Mesendoderm (in vitro differentiated cells): ENCODE results near the gene ROBO4.

Source experiments
- DNase-seq: peaks from one replicate; pipeline ENCODE4 v3.0.0; 2013
- H2AK5ac ChIP-seq: 2 replicates; pipeline ENCODE4 v1.6.1; 2013; ENCODE audit warnings: low read length, inconsistent platforms
- H2BK120ac ChIP-seq: 2 replicates; pipeline ENCODE4 v1.6.1; 2013; ENCODE audit warnings: low read depth, mild to moderate bottlenecking, low read length, moderate library complexity, mixed read lengths
- H2BK15ac ChIP-seq: replicated peaks from 2 replicates; pipeline ENCODE4 v1.6.1; 2013; ENCODE audit warnings: low read depth, mild to moderate bottlenecking, moderate library complexity
- H2BK5ac ChIP-seq: 2 replicates; pipeline ENCODE4 v1.6.1; 2013; ENCODE audit warnings: low read length, inconsistent platforms
- H3K18ac ChIP-seq: 2 replicates; pipeline ENCODE4 v1.6.1; 2013; ENCODE audit warnings: mild to moderate bottlenecking, low read length, mixed read lengths
- H3K23ac ChIP-seq: one replicate; pipeline ENCODE4 v1.6.1; 2013; ENCODE audit warnings: low read length
- H3K27ac ChIP-seq: 2 replicates; pipeline ENCODE4 v1.5.1; 2013; ENCODE audit warnings: low read depth, mild to moderate bottlenecking, inconsistent platforms, low read length, moderate library complexity
- H3K27me3 ChIP-seq: 2 replicates; pipeline ENCODE4 v1.6.1; 2013; ENCODE audit warnings: low read length, control low read depth, mild to moderate bottlenecking, inconsistent platforms; ENCODE audit not compliant: insufficient read depth, poor library complexity
- H3K36me3 ChIP-seq: 2 replicates; pipeline ENCODE4 v1.6.1; 2013; ENCODE audit warnings: low read length, inconsistent platforms; ENCODE audit not compliant: control insufficient read depth, insufficient read depth
- H3K4ac ChIP-seq: one replicate; pipeline ENCODE4 v1.6.1; 2013; ENCODE audit warnings: low read depth, mild to moderate bottlenecking, low read length, moderate library complexity
- H3K4me1 ChIP-seq: 2 replicates; pipeline ENCODE4 v1.6.1; 2013; ENCODE audit warnings: low read depth, low read length, inconsistent platforms; ENCODE audit not compliant: control insufficient read depth
- H3K4me2 ChIP-seq: 2 replicates; pipeline ENCODE4 v1.6.1; 2013; ENCODE audit warnings: low read length
- H3K4me3 ChIP-seq: 2 replicates; pipeline ENCODE4 v1.5.1; 2013; ENCODE audit warnings: mild to moderate bottlenecking, low read length
- H3K56ac ChIP-seq: one replicate; pipeline ENCODE4 v1.6.1; 2013; ENCODE audit warnings: low read length
- H3K79me1 ChIP-seq: 2 replicates; pipeline ENCODE4 v1.6.1; 2013; ENCODE audit warnings: low read length, inconsistent platforms
- H3K79me2 ChIP-seq: 2 replicates; pipeline ENCODE4 v1.6.1; 2013; ENCODE audit warnings: mild to moderate bottlenecking, low read length; ENCODE audit not compliant: control insufficient read depth, insufficient read depth
- H3K9ac ChIP-seq: 2 replicates; pipeline ENCODE4 v1.6.1; 2013; ENCODE audit warnings: low read length, inconsistent platforms
- H4K5ac ChIP-seq: one replicate; pipeline ENCODE4 v1.6.1; 2013; ENCODE audit warnings: low read length
- H4K8ac ChIP-seq: one replicate; pipeline ENCODE4 v1.6.1; 2013; ENCODE audit warnings: low read depth, mild to moderate bottlenecking, control low read depth, low read length, moderate library complexity
- WGBS: extraction: QIAGEN DNeasy Blood & Tissue Kit; methylation state at CpG from one replicate; pipeline ENCODE4 v1.1.7; 2013; ENCODE audit warnings: low lambda C conversion rate, missing lambda C conversion rate; ENCODE audit not compliant: insufficient coverage; ENCODE audit errors: extremely low coverage; 5-methylcytosine and 5-hydroxymethylcytosine counted together

The ROBO4 gene

DNA sequence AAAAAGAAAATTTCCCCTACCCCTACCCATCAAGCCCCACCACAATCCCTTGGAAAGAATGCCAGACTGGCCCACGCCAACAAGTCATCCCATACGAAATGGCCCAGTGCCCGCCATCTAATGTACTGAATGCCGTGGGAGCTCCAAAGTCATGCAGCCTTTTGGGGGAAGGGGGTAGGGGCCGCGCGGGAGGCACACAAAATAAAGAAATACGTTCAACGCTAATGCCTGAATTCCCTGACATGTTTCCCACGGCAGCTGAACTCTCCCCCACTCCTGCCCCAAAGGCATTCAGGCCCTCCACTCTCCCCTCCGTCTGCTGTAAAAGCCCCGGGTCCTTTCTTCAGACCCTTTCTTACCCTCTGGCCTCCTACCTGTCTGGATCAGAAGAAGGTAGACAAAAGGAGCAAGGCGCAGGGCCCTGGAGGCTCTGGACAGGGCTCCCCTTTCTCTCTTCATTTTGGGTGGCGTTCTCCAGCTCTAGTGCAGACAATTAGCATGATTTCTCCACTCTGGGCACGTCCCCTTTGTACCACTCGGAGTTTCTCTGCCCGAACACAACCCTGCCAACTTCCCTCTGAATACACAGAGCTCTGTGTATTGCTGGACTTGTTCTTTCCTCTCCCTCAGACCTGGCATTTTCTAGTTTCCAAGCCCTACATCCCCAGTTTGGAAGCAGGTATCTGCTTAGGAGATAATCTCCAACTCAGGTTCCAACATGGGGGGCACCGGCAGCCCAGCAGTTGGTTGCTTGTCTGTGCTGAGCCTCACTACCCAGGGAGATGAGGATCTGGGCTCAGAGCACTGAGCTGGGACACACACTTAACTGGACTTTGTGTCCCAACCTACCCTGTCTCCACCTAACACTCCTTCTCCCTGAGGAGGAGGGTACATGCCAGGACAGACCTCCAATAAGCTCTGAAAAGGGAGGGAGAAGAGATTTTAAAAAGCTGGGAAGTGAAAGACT, 38.2 kb upstream of the ROBO4 start, which contains the start of gene HEPACAM:
Gene HEPACAM, minus strand, starts transcription at position 500 of the 967 bp plus-strand sequence. Its CDS starts 41 bp downstream, at position 459.
- no peak within 1 kb of the TSS for H3K18ac ChIP-seq
- H3K27me3 ChIP-seq: no peaks in the 10 kb centered on the region
- no peak within 1 kb of the TSS for H3K4me2 ChIP-seq
- no peaks in the 10 kb centered on the region for H3K4me1 ChIP-seq
- H2BK15ac ChIP-seq: no peak within 1 kb of the TSS
- no peak within 1 kb of the TSS for H3K9ac ChIP-seq
- no peak within 1 kb of the TSS for H4K5ac ChIP-seq
- H2BK120ac ChIP-seq: no peak within 1 kb of the TSS
- H3K4me3 ChIP-seq: no peak within 1 kb of the TSS
- no peak within 1 kb of the TSS for H3K27ac ChIP-seq
- H2AK5ac ChIP-seq: no peak within 1 kb of the TSS
- no peaks in the 10 kb centered on the region for H3K36me3 ChIP-seq
- no peaks in the 10 kb centered on the region for H3K79me2 ChIP-seq
- no peak within 1 kb of the TSS for H3K23ac ChIP-seq
- no peaks in the 10 kb centered on the region for H3K79me1 ChIP-seq
- no CpG with 5 or more reads among the region's 18 CpGs for WGBS
- H3K56ac ChIP-seq: no peak within 1 kb of the TSS
- H3K4ac ChIP-seq: no peak within 1 kb of the TSS
- no peak within 1 kb of the TSS for H2BK5ac ChIP-seq
- H4K8ac ChIP-seq: no peak within 1 kb of the TSS
- no peak for DNase-seq

DNA sequence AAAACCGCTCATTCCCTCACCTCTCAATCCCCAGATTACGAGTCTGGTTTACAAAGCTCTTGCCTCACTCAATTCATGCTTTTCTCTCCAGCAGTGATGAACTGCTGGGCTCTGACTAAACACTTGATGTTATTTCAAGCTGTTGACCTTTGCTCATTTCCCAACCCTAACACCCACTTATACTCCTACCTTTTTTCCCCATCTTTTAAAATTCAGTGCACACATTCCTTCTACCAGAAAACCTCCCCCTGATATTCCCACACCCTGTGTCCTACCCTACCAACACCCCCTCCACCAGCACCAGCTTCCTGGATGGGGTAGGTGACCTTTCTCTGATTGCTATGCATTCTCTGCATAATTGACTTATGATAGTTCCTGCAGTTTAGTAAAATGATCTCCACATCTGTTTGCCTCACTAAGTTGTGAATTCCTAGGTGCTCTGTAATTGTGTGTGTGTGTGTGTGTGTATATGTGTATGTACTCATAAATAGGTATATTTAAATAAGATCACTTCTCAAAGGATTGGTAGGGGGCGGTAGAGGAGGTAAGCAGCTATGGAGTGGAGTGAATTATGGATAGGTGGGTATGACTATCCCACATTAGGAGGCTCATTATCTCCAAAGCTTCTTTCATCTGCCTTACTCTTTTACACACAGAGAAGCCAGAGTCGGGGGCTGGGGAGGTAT, 37.3 kb upstream of the ROBO4 start:
- Histone ChIP-seq H3K27ac (no peak overlapping the region), H3K4ac (no peak overlapping the region), H3K4me3 (no peak overlapping the region), H3K36me3 (no peaks in the 10 kb centered on the region), H3K23ac (no peak overlapping the region), H2BK15ac (no peak overlapping the region), H4K5ac (no peak overlapping the region), H3K56ac (no peak overlapping the region), H3K4me1 (no peaks in the 10 kb centered on the region), H3K18ac (no peak overlapping the region), H2BK120ac (no peak overlapping the region), H3K79me2 (no peaks in the 10 kb centered on the region), H3K27me3 (no peaks in the 10 kb centered on the region), H2AK5ac (no peak overlapping the region), H3K9ac (no peak overlapping the region), H4K8ac (no peak overlapping the region), H3K4me2 (no peak overlapping the region), H3K79me1 (no peaks in the 10 kb centered on the region), H2BK5ac (no peak overlapping the region)
- WGBS: no CpG with 5 or more reads among the region's 4 CpGs
- DNase-seq: no peak

DNA sequence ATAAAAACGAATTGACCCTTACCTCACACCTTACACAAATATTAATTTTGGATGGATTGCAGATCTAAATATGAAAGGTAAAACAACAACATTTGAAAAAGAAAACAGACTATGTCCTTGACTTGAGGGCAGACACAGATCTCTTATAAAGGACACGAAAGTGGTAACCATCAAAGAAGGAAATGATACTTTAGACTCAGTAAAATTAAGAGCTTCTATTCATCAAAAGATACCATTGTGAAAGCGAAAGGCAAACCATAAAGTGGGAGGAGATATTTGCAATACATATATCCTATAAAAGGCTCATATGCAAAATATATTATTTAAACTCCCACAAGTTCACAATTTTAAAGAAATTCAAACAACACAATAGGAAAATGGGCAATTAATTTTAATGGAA, 33.1 kb upstream of the ROBO4 start:
- Histone ChIP-seq H3K18ac (no peak overlapping the region), H3K9ac (no peak overlapping the region), H4K8ac (no peak overlapping the region), H3K36me3 (no peaks in the 10 kb centered on the region), H3K79me2 (no peaks in the 10 kb centered on the region), H3K27ac (no peak overlapping the region), H3K79me1 (no peaks in the 10 kb centered on the region), H3K23ac (no peak overlapping the region), H3K4me1 (no peaks in the 10 kb centered on the region), H4K5ac (no peak overlapping the region), H2BK15ac (no peak overlapping the region), H2BK120ac (no peak overlapping the region), H3K4me3 (no peak overlapping the region), H3K56ac (no peak overlapping the region), H2BK5ac (no peak overlapping the region), H2AK5ac (no peak overlapping the region), H3K4ac (no peak overlapping the region), H3K27me3 (no peaks in the 10 kb centered on the region), H3K4me2 (no peak overlapping the region)
- no peak for DNase-seq
- no CpG with 5 or more reads among the region's 3 CpGs for WGBS

DNA sequence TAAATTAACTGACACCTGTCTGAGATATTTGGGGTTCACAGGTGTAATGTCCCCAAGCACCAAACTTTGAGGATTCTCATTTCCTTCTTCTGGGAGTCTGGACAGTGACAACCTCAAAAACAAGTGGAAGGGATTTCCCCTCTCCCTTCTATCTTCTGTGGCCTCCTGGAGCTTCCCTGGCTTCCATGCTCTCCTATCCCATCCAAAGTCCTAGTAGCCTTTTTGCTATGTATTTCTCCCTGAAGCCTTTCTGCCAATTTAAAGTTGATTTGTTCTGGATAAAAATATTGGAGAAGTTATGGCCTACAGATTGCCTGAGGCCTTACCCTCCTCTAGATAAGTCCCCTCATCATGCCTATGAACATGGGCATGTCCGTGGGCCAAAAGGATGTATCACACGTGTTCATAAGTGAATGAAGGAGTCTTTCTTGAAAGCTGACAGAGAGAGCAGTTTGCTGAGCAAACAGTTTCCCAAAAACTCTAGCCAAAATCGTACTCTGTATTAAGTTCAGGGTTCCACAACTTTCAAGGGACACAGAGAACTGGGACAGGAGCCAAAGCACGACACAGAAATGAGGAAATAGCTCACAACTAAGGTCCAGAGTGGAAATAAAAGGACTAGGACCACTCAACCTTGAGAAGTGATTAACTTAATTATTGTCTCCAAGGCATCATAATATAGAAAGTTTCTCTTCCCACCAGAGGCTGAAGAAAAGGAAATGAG, 31.4 kb upstream of the ROBO4 start:
- Histone ChIP-seq H3K27me3 (no peaks in the 10 kb centered on the region), H3K4me2 (no peak overlapping the region), H2BK15ac (no peak overlapping the region), H2BK5ac (no peak overlapping the region), H3K36me3 (no peaks in the 10 kb centered on the region), H2AK5ac (no peak overlapping the region), H3K56ac (no peak overlapping the region), H3K23ac (no peak overlapping the region), H3K4me1 (no peaks in the 10 kb centered on the region), H3K27ac (no peak overlapping the region), H4K5ac (no peak overlapping the region), H2BK120ac (no peak overlapping the region), H4K8ac (no peak overlapping the region), H3K18ac (no peak overlapping the region), H3K79me2 (no peaks in the 10 kb centered on the region), H3K4ac (no peak overlapping the region), H3K79me1 (no peaks in the 10 kb centered on the region), H3K9ac (no peak overlapping the region), H3K4me3 (no peak overlapping the region)
- no CpG with 5 or more reads among the region's 4 CpGs for WGBS
- DNase-seq: no peak

DNA sequence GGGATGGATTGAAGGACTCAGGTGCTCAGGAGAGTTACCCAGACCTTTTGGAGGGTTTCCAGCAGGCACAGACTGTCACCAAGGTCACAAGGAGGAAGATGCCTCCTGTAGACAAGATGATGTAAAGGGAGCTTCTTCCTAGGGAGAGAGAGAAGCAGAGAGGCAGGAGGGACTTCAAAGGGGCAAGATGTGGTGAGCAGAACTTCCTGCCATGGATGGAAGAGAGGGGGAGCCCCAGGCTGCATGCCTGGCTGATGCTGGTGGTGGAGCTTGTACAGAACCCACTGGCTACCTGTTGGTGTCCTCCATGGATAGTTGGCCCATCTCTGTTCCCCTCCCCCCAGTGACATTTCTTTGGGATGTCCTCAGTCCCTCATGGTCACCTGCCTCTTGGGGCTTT, 25.6 kb upstream of the ROBO4 start:
- DNase-seq: no peak
- H3K56ac ChIP-seq: no peak overlapping the region
- no peak overlapping the region for H3K18ac ChIP-seq
- H3K4me2 ChIP-seq: no peak overlapping the region
- no peak overlapping the region for H3K4me3 ChIP-seq
- H3K79me2 ChIP-seq: no peaks in the 10 kb centered on the region
- H3K36me3 ChIP-seq: no peaks in the 10 kb centered on the region
- no peak overlapping the region for H2BK5ac ChIP-seq
- H3K27ac ChIP-seq: no peak overlapping the region
- H3K4ac ChIP-seq: no peak overlapping the region
- peaks cover 4% of the 10 kb centered on the region for H3K4me1 ChIP-seq
- no peak overlapping the region for H4K5ac ChIP-seq
- no peaks in the 10 kb centered on the region for H3K79me1 ChIP-seq
- no peaks in the 10 kb centered on the region for H3K27me3 ChIP-seq
- no peak overlapping the region for H4K8ac ChIP-seq
- H2AK5ac ChIP-seq: no peak overlapping the region
- no peak overlapping the region for H3K23ac ChIP-seq
- H2BK15ac ChIP-seq: no peak overlapping the region
- H2BK120ac ChIP-seq: no peak overlapping the region
- H3K9ac ChIP-seq: no peak overlapping the region
